K562 treated with DMSO at 1 percent for 12 hours (cell line): Measurements from ENCODE around the gene ERGIC3. TPM values are rescaled to one million over a fixed set of nuclear protein-coding genes. Genes with fewer than 3 reads are reported as not detected.

Experiments
- total RNA-seq: library from RNA; unstranded; fragments of 300-600 nt; gene quantifications from 2 replicates; pipeline ENCODE4 v1.2.3, GENCODE V29; 2022; ENCODE audit not compliant: insufficient read depth

Gene ERGIC3
- 366 and 377 TPM in 2 replicates for total RNA-seq

DNA sequence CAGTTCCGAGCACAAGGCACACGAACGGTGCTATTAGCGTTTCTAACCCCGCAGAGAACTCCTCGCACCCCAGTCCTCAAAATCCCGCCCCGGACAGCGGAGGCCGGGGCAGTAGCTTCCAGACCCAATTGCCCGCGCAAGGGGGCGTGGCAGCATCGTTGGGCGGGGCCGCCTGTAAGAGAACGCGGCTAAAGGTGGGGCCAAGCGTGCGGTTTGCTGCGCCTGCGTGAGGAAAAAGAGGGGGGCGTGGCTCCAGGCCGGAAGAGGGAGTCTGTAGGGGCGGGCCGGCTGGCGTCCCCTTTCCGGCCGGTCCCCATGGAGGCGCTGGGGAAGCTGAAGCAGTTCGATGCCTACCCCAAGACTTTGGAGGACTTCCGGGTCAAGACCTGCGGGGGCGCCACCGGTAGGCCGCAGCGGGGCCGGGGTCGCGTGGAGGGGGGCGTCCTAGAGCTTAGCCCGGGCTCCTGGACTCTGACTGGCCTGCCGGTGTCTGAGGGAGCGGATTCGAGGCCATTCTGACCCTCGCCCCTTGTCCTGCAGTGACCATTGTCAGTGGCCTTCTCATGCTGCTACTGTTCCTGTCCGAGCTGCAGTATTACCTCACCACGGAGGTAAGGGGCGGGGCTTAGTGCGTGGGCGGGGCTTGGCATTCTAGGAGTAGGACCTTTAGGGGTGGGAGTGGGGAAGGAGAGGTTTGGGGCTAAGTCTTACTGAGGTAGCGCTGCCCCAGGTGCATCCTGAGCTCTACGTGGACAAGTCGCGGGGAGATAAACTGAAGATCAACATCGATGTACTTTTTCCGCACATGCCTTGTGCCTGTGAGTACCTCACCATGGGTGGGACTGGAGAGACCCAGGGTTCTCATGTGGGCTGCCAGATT, at the start of gene ERGIC3:
Gene ERGIC3 (plus strand): TSS at position 296 of the 880 bp plus-strand sequence. CDS start 20 bp downstream, at position 316.

DNA sequence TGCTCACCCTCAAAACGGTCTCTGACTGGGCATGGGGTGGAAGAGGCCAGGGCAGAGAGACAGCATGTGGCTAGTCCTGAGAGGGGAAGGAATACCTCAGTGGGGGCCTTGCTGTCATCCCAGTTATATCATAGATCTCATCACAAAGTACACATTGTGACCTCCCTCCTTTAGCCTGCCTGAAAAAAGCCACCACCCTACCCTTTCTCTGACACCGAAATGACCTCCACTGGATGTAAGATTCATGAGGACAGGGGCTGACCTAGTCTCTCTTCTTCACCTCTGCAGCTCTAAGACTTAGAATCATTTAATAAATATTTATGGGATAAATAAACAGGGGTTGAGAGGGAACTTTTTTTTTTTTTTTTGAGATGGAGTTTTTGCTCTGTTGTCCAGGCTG, 12.3 kb upstream of the ERGIC3 start, which contains the start of gene C20orf173:
Gene C20orf173 (minus strand): TSS at position 101 of the 400 bp plus-strand sequence. CDS start 279 bp downstream, outside the sequence.

Other genes starting within 250 kb of the ERGIC3 start
- gene FAM83C, start 249.7 kb upstream of the ERGIC3 start, total RNA-seq = not detected in 2 replicates
- gene UQCC1, start 130.1 kb upstream of the ERGIC3 start, total RNA-seq = 22.2 and 48.6 TPM in 2 replicates
- not detected in 2 replicates for gene GDF5, start 103.8 kb upstream of the ERGIC3 start, total RNA-seq
- 3.7 and 28.4 TPM in 2 replicates for gene CEP250, start 86.5 kb upstream of the ERGIC3 start, total RNA-seq
- not detected in 2 replicates for gene C20orf173, start 12.4 kb upstream of the ERGIC3 start, total RNA-seq
- 4.8 and 6.1 TPM in 2 replicates for gene SPAG4, start 73.8 kb downstream of the ERGIC3 start, total RNA-seq
- gene CPNE1, start 122.8 kb downstream of the ERGIC3 start, total RNA-seq = 108 and 148 TPM in 2 replicates
- gene RBM12, start 122.8 kb downstream of the ERGIC3 start, total RNA-seq = 13.9 and 40.7 TPM in 2 replicates
- gene NFS1, start 157.3 kb downstream of the ERGIC3 start, total RNA-seq = 33.3 and 40.4 TPM in 2 replicates
- 216 and 536 TPM in 2 replicates for gene ROMO1, start 157.3 kb downstream of the ERGIC3 start, total RNA-seq
- gene RBM39, start 200.2 kb downstream of the ERGIC3 start, total RNA-seq = 87.3 and 240 TPM in 2 replicates
- gene PHF20, start 229.9 kb downstream of the ERGIC3 start, total RNA-seq = 20.1 and 44.5 TPM in 2 replicates